ENCODE data around the gene ZC3H11A. TPM values are rescaled to one million over a fixed set of nuclear protein-coding genes. Genes with fewer than 3 reads are reported as not detected.

Gene ZC3H11A
- total RNA-seq, 1 experiment from 2014 or later: 95.9 TPM

GRCh38 chr1:203771901-203772301, 23.5 kb upstream of the ZC3H11A start:
- no peak overlapping the region for H3K9ac ChIP-seq (ENCODE audit: extremely low read depth, insufficient read length, low read length)
- Mint-ChIP-seq H3K4me1 (peaks cover 10 to 32% of the 10 kb centered on the region in 2 experiments; a peak in 3 of 4 replicates), H3K36me3 (ENCODE audit: insufficient read depth in 1 of 3, low read depth in 3 of 3) (0 out of 7 replicates have a peak, but pooled peaks cover 0 to 2% (median 0%) of the 10 kb centered on the region in 3 experiments)

More at GRCh38 chr1:203771901-203772301, 23.5 kb upstream of the ZC3H11A start:
- no peak overlapping the region for H2BK120ac ChIP-seq (ENCODE audit: low read depth, low read length, poor library complexity, severe bottlenecking)
- H4K8ac ChIP-seq (replicated peaks; ENCODE audit: insufficient read length, low read depth, low read length): no peak overlapping the region
- no peak for TF ChIP-seq CTCF (conservative IDR thresholded peaks at IDR 0.05)
- H3K27me3 Mint-ChIP-seq (ENCODE audit: low read depth): no peaks in the 10 kb centered on the region
- no peak overlapping the region for H4K5ac ChIP-seq (ENCODE audit: insufficient read length, low read depth, low read length)
- H2AK5ac ChIP-seq (ENCODE audit: insufficient read length, low read length): no peak overlapping the region
- H3K79me1 ChIP-seq (ENCODE audit: insufficient read depth, low read depth, low read length, poor library complexity, severe bottlenecking): no peaks in the 10 kb centered on the region
- no peaks in the 10 kb centered on the region for H3K23me2 ChIP-seq (ENCODE audit: insufficient read length, low read depth, low read length, poor library complexity, severe bottlenecking)
- H3K9me3 Mint-ChIP-seq: peaks cover 0 to 3% of the 10 kb centered on the region in 2 experiments; a peak in 1 of 5 replicates
- H2BK15ac ChIP-seq (ENCODE audit: low read depth, low read length): no peak overlapping the region
- no peak overlapping the region for H3K23ac ChIP-seq (ENCODE audit: insufficient read length, low read depth, low read length)
- H3K56ac ChIP-seq (ENCODE audit: insufficient read length, low read depth, low read length): no peak overlapping the region
- no peaks in the 10 kb centered on the region for H4K20me1 ChIP-seq (ENCODE audit: control insufficient read depth, insufficient read depth, insufficient read length)
- no peak overlapping the region for H3K4me2 ChIP-seq (ENCODE audit: insufficient read depth, insufficient read length, low read length)
- H3T11ph ChIP-seq (ENCODE audit: low read length): no peak overlapping the region
- H2AFZ ChIP-seq (ENCODE audit: low read length): no peak overlapping the region
- H3K4me3 Mint-ChIP-seq: no peak overlapping the region
- H3K27me3 ChIP-seq (ENCODE audit: insufficient read depth, low read length): no peaks in the 10 kb centered on the region
- WGBS (ENCODE audit: extremely low coverage, insufficient read length, low lambda C conversion rate): no CpG with 5 or more reads among the region's 7 CpGs
- DNase-seq: no peak
- H3K14ac ChIP-seq (ENCODE audit: insufficient read depth, low read length): no peak overlapping the region
- H2BK12ac ChIP-seq (ENCODE audit: insufficient read length, low read depth, low read length): no peak overlapping the region
- no peak overlapping the region for H4K91ac ChIP-seq (ENCODE audit: insufficient read length, low read depth, low read length)
- no peak overlapping the region for H2BK5ac ChIP-seq (ENCODE audit: insufficient read length, low read length)
- H3K4ac ChIP-seq (ENCODE audit: low read depth, low read length): no peak overlapping the region
- no peak overlapping the region; a peak in 1 of 7 replicates for H3K27ac Mint-ChIP-seq
- no peaks in the 10 kb centered on the region for H3K9me3 ChIP-seq (ENCODE audit: control insufficient read depth, low read depth, low read length)
- no peak overlapping the region for H3K18ac ChIP-seq (ENCODE audit: insufficient read length, low read depth, low read length)
- no peaks in the 10 kb centered on the region; the same call in 1 of the 2 replicates for H3K4me1 ChIP-seq (ENCODE audit: insufficient read depth, low read length)
- no peaks in the 10 kb centered on the region for H3K79me2 ChIP-seq (ENCODE audit: insufficient read depth, low read length)
- H3K27ac ChIP-seq (ENCODE audit: insufficient read length, low read depth, low read length): no peak overlapping the region
- no peak overlapping the region for H2BK20ac ChIP-seq (ENCODE audit: low read depth, low read length, poor library complexity, severe bottlenecking)

Measured in H9 (cell line).